Neural cell (in vitro differentiated cells): Measurements from ENCODE around the gene CD101.

Experiments used
- CTCF ChIP-seq: fragments of 450-650 bp; IDR thresholded peaks from 2 replicates; pipeline ENCODE4 v1.5.1; 2014; ENCODE audit warnings: antibody characterized with exemption, mild to moderate bottlenecking, moderate library complexity; ENCODE audit not compliant: poor library complexity, severe bottlenecking
- EZH2 ChIP-seq: fragments of 200-600, 300-800 bp; shearing (Covaris generic), sonication (generic); IDR thresholded peaks from 2 replicates; pipeline ENCODE4 v1.6.1; 2014; ENCODE audit warnings: antibody characterized with exemption, low read length, borderline replicate concordance, mild to moderate bottlenecking; ENCODE audit not compliant: insufficient read depth, poor library complexity, severe bottlenecking
- MXI1 ChIP-seq: fragments of 450-650 bp; conservative IDR thresholded peaks from 2 replicates; pipeline ENCODE4 v1.6.1; 2014; ENCODE audit warnings: antibody characterized with exemption, mild to moderate bottlenecking; ENCODE audit not compliant: poor library complexity, severe bottlenecking
- RAD21 ChIP-seq: fragments of 450-650 bp; conservative IDR thresholded peaks from 2 replicates; pipeline ENCODE4 v1.6.1; 2014; ENCODE audit warnings: antibody characterized with exemption, mild to moderate bottlenecking, moderate library complexity
- SMC3 ChIP-seq: fragments of 450-650 bp; conservative IDR thresholded peaks from 2 replicates; pipeline ENCODE4 v1.6.1; 2014; ENCODE audit warnings: antibody characterized with exemption, mild to moderate bottlenecking, moderate library complexity; ENCODE audit not compliant: poor library complexity

GRCh38 chr1:117084231-117084630, 82.7 kb downstream of the CD101 start:
- TF ChIP-seq MXI1 (no peak), CTCF (no peak), RAD21 (no peak), EZH2 (no peak), SMC3 (no peak)
